ENCODE data around the gene CCDC149. TPM values are rescaled to one million over a fixed set of nuclear protein-coding genes. Genes with fewer than 3 reads are reported as not detected.

CCDC149 gene
- total RNA-seq, 1 experiment from 2014 or later: 3.6 TPM

DNA sequence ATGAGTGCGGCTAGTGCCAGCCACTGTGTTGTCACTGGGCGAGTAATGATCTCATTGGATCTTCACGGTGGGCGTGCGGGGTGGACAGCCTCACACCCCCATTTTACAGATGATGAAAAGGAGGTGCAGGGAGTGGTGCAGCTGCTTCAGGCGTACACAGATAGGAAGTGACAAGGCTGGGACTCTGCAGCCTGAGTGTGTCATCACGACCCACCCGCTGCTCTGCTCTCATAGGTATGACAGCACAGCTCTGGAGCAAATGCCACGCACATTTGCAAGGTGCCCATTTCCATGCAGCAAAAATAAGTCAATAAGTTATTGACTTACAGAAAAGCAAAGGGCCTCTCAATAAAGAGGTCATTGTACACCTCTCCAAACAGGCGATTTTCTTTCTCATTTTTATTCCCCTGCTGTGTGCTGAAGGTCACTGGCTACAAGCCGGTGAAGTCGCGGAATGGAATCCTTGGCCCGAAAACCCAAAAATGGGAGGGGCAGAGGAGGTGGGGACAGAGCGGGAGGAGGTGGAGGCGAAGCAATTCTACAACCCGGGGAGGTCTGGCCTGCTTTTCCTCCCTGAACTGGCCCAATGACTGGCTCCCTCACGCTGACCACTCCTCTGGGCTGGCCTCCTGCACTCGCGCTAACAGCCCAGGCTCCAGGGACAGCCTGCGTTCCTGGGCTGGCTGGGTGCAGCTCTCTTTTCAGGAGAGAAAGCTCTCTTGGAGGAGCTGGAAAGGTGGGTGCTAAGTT, 117.8 kb downstream of the CCDC149 start, which contains the start of gene SOD3:
SOD3 (plus strand) TSS at position 658 of the 750 bp plus-strand sequence. CDS start 3,949 bp downstream, outside the sequence.
- in situ Hi-C loops (cut with HindIII; ENCODE audit: low pct_unique_long_range_greater_than_20kb, low sequenced_read_pairs): no loop called here
- ChIA-PET CTCF (no interaction called here), POLR2A (no interaction called here)
- TF ChIP-seq, protein P1, sequence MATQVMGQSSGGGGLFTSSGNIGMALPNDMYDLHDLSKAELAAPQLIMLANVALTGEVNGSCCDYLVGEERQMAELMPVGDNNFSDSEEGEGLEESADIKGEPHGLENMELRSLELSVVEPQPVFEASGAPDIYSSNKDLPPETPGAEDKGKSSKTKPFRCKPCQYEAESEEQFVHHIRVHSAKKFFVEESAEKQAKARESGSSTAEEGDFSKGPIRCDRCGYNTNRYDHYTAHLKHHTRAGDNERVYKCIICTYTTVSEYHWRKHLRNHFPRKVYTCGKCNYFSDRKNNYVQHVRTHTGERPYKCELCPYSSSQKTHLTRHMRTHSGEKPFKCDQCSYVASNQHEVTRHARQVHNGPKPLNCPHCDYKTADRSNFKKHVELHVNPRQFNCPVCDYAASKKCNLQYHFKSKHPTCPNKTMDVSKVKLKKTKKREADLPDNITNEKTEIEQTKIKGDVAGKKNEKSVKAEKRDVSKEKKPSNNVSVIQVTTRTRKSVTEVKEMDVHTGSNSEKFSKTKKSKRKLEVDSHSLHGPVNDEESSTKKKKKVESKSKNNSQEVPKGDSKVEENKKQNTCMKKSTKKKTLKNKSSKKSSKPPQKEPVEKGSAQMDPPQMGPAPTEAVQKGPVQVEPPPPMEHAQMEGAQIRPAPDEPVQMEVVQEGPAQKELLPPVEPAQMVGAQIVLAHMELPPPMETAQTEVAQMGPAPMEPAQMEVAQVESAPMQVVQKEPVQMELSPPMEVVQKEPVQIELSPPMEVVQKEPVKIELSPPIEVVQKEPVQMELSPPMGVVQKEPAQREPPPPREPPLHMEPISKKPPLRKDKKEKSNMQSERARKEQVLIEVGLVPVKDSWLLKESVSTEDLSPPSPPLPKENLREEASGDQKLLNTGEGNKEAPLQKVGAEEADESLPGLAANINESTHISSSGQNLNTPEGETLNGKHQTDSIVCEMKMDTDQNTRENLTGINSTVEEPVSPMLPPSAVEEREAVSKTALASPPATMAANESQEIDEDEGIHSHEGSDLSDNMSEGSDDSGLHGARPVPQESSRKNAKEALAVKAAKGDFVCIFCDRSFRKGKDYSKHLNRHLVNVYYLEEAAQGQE (IDR thresholded peaks at IDR 0.05; ENCODE audit: insufficient read depth in 1 of 2, low read depth in 2 of 2, low read length in 1 of 2): no peak
- no peak for TF ChIP-seq POLR2AphosphoS5 (IDR thresholded peaks at IDR 0.05; ENCODE audit: low read depth, low read length)
- no peak for TF ChIP-seq SIN3A (IDR thresholded peaks at IDR 0.05; ENCODE audit: borderline replicate concordance, insufficient read depth, low read depth, low read length)
- TF ChIP-seq TCF7L2 (IDR thresholded peaks at IDR 0.05; ENCODE audit: low read depth, low read length): no peak
- TF ChIP-seq, protein P2, sequence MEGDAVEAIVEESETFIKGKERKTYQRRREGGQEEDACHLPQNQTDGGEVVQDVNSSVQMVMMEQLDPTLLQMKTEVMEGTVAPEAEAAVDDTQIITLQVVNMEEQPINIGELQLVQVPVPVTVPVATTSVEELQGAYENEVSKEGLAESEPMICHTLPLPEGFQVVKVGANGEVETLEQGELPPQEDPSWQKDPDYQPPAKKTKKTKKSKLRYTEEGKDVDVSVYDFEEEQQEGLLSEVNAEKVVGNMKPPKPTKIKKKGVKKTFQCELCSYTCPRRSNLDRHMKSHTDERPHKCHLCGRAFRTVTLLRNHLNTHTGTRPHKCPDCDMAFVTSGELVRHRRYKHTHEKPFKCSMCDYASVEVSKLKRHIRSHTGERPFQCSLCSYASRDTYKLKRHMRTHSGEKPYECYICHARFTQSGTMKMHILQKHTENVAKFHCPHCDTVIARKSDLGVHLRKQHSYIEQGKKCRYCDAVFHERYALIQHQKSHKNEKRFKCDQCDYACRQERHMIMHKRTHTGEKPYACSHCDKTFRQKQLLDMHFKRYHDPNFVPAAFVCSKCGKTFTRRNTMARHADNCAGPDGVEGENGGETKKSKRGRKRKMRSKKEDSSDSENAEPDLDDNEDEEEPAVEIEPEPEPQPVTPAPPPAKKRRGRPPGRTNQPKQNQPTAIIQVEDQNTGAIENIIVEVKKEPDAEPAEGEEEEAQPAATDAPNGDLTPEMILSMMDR (IDR thresholded peaks at IDR 0.05): no peak
- Histone ChIP-seq H3K4me3 (ENCODE audit: low read depth in 2 of 2, low read length in 2 of 2) (no peak within 1 kb of the TSS), H3K36me3 (ENCODE audit: control insufficient read depth, insufficient read depth, low read length) (no peaks in the 10 kb centered on the region), H3K27me3 (ENCODE audit: control insufficient read depth, insufficient read depth, low read length) (no peaks in the 10 kb centered on the region), H3K9me3 (ENCODE audit: control insufficient read depth, insufficient read depth, low read depth, low read length) (no peaks in the 10 kb centered on the region), H3K4me1 (ENCODE audit: control insufficient read depth, insufficient read depth, low read length) (no peaks in the 10 kb centered on the region), H3K27ac (ENCODE audit: low read length) (no peak within 1 kb of the TSS)
- 0 out of 2 replicates have a peak, but pooled peaks have one; percentile 34 for ATAC-seq
- DNase-seq (ENCODE audit: low read depth, low spot score): no peak
- intact Hi-C loops (cut with micrococcal nuclease; ENCODE audit: unreplicated experiment): no loop called here
- BruUV-seq (replicated peaks): no TSS peak

DNA sequence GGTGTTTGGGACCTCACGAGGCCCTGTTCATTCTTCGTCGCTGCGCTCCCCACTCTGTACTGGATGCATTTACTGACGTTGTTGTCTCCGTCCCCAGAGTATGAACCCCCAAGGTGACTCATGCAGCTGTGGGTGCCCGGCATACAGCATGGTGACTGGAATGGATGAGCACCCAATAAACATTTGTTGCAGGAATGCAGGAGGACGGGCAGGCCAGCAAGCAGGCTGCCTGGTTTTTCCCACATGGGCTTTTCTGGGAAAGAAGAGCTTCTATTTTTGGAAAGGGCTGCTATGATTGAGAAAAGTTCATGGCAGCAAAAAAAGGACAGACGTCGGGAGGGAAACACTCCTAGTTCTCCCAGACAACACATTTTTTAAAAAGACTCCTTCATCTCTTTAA, 118.4 kb downstream of the CCDC149 start:
- Histone ChIP-seq H3K9me3 (ENCODE audit: control insufficient read depth, insufficient read depth, low read depth, low read length) (no peaks in the 10 kb centered on the region), H3K4me1 (ENCODE audit: control insufficient read depth, insufficient read depth, low read length) (no peaks in the 10 kb centered on the region), H3K36me3 (ENCODE audit: control insufficient read depth, insufficient read depth, low read length) (no peaks in the 10 kb centered on the region), H3K27me3 (ENCODE audit: control insufficient read depth, insufficient read depth, low read length) (no peaks in the 10 kb centered on the region), H3K4me3 (ENCODE audit: low read depth in 2 of 2, low read length in 2 of 2) (no peak overlapping the region), H3K27ac (ENCODE audit: low read length) (no peak overlapping the region)
- no peak for DNase-seq (ENCODE audit: low read depth, low spot score)
- TF ChIP-seq POLR2AphosphoS5 (IDR thresholded peaks at IDR 0.05; ENCODE audit: low read depth, low read length) (no peak), TCF7L2 (IDR thresholded peaks at IDR 0.05; ENCODE audit: low read depth, low read length) (no peak), SIN3A (IDR thresholded peaks at IDR 0.05; ENCODE audit: borderline replicate concordance, insufficient read depth, low read depth, low read length) (no peak)
- TF ChIP-seq, protein P2 (IDR thresholded peaks at IDR 0.05): no peak
- TF ChIP-seq, protein P1 (IDR thresholded peaks at IDR 0.05; ENCODE audit: insufficient read depth in 1 of 2, low read depth in 2 of 2, low read length in 1 of 2): no peak
- in situ Hi-C loops (cut with HindIII; ENCODE audit: low pct_unique_long_range_greater_than_20kb, low sequenced_read_pairs) (no loop called here), intact Hi-C loops (cut with micrococcal nuclease; ENCODE audit: unreplicated experiment) (no loop called here)
- no peak for ATAC-seq
- POLR2A ChIA-PET: no interaction called here
- BruUV-seq (replicated peaks): no TSS peak
- CTCF ChIA-PET: no interaction called here

Measured in Panc1 (cell line).